Measurements from ENCODE around the gene FSHR. TPM values are rescaled to one million over a fixed set of nuclear protein-coding genes. Genes with fewer than 3 reads are reported as not detected.

Gene FSHR
- polyA plus RNA-seq, 1 donor (not counting 4 experiments of a cell fraction or from before 2014, with no cell fraction given), result not detected

DNA sequence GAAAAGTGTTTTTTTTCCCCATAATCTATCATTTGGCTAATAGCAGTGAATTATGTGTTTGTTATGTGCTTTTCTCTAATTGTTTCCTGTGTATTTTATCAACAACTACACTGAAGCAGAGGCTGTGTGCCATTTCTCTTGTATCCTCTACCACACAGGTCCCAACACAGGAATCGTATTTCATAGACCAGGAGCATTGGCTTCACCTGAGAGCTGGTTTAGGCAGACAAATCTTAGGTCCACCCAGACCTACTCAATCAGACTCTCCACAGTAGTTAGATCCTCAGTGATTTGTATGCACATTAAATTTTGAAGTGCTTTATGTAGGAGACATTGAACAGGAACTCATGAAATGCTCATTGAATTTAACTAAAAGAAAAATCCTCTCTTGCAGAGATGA is 109.2 kb downstream of the FSHR start:
- Histone ChIP-seq H3K9ac (ENCODE audit: control insufficient read depth, extremely low read depth, insufficient read depth, low read length) (no peak overlapping the region), H3K9me1 (ENCODE audit: control insufficient read depth, extremely low read depth, insufficient read depth, low read length) (no peaks in the 10 kb centered on the region), H3K27ac (ENCODE audit: control insufficient read depth, insufficient read depth, low read length) (no peak overlapping the region), H2AFZ (ENCODE audit: control insufficient read depth, low read length) (no peak overlapping the region), H3K4me3 (ENCODE audit: control insufficient read depth in 2 of 3, extremely low read depth in 1 of 3, insufficient read depth in 2 of 3, low read depth in 1 of 3, low read length in 3 of 3) (no peak overlapping the region), H3K27me3 (ENCODE audit: control insufficient read depth, extremely low read depth, insufficient read depth, low read length) (no peaks in the 10 kb centered on the region), H4K20me1 (ENCODE audit: control insufficient read depth, extremely low read depth, insufficient read depth, low read length) (no peaks in the 10 kb centered on the region), H3K9me3 (ENCODE audit: control insufficient read depth, low read depth, low read length) (no peaks in the 10 kb centered on the region), H3K4me2 (ENCODE audit: control insufficient read depth, extremely low read depth, insufficient read depth, low read depth, low read length) (no peak overlapping the region), H3K36me3 (ENCODE audit: control insufficient read depth in 2 of 2, extremely low read depth in 1 of 2, insufficient read depth in 2 of 2, low read length in 2 of 2) (no peaks in the 10 kb centered on the region), H3K79me2 (ENCODE audit: control insufficient read depth, insufficient read depth, low read length) (no peaks in the 10 kb centered on the region), H3K4me1 (ENCODE audit: control insufficient read depth, extremely low read depth, insufficient read depth, low read length) (no peaks in the 10 kb centered on the region)
- TF ChIP-seq, protein P1, sequence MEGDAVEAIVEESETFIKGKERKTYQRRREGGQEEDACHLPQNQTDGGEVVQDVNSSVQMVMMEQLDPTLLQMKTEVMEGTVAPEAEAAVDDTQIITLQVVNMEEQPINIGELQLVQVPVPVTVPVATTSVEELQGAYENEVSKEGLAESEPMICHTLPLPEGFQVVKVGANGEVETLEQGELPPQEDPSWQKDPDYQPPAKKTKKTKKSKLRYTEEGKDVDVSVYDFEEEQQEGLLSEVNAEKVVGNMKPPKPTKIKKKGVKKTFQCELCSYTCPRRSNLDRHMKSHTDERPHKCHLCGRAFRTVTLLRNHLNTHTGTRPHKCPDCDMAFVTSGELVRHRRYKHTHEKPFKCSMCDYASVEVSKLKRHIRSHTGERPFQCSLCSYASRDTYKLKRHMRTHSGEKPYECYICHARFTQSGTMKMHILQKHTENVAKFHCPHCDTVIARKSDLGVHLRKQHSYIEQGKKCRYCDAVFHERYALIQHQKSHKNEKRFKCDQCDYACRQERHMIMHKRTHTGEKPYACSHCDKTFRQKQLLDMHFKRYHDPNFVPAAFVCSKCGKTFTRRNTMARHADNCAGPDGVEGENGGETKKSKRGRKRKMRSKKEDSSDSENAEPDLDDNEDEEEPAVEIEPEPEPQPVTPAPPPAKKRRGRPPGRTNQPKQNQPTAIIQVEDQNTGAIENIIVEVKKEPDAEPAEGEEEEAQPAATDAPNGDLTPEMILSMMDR (optimal IDR thresholded peaks at IDR 0.05 in 1 of 3, IDR thresholded peaks at IDR 0.05 in 1 of 3, conservative IDR thresholded peaks at IDR 0.05 in 1 of 3; ENCODE audit: extremely low read depth in 1 of 3, insufficient read depth in 2 of 3, low read length in 3 of 3), result no peak
- TF ChIP-seq EZH2 (IDR thresholded peaks at IDR 0.05; ENCODE audit: low read length), result no peak
- dilution Hi-C loops (cut with MboI; ENCODE audit: extremely low pct_ligation_motif_present, low sequenced_read_pairs), result no loop called here
- no peak for FAIRE-seq
- DNase-seq (ENCODE audit: low read depth, low spot score), result no peak

DNA sequence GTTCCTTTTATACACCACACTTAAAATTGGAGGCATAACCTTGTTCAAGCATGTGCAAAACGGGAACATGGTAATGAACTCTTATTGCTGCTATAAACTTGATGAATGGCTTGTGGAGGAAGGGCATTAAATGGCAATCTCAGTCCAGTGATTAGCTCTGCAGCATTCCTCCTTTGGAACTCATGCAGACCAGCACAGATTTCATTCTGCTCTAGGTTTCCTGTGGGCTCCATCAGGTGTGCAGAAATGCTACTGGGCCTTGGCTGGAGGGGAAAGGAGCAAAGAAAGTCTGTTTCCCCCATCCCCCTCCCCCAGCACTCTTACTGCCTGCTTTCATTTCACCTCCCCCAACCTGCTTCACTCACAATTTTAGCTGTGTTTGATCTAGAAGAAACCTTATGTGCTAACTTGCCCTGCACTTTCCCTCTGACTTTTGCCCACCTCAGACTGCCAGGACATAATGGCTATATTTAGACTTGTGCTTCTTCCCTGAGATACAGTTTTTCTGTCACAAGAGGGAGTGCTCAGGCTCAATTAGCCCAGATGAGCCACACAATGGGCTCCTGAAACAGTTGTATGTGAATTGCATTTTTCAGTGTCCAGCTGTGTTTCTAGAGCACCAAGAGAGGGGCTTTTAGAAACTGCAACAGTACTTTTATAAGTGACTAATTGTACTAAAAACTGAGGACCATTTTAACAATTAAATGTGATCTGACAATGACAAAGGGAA is 109.8 kb downstream of the FSHR start:
- Histone ChIP-seq H2AFZ (ENCODE audit: control insufficient read depth, low read length) (no peak overlapping the region), H3K4me3 (ENCODE audit: control insufficient read depth in 2 of 3, extremely low read depth in 1 of 3, insufficient read depth in 2 of 3, low read depth in 1 of 3, low read length in 3 of 3) (no peak overlapping the region), H3K9me1 (ENCODE audit: control insufficient read depth, extremely low read depth, insufficient read depth, low read length) (no peaks in the 10 kb centered on the region), H3K9ac (ENCODE audit: control insufficient read depth, extremely low read depth, insufficient read depth, low read length) (no peak overlapping the region), H3K27me3 (ENCODE audit: control insufficient read depth, extremely low read depth, insufficient read depth, low read length) (no peaks in the 10 kb centered on the region), H3K27ac (ENCODE audit: control insufficient read depth, insufficient read depth, low read length) (no peak overlapping the region), H3K4me1 (ENCODE audit: control insufficient read depth, extremely low read depth, insufficient read depth, low read length) (no peaks in the 10 kb centered on the region), H3K9me3 (ENCODE audit: control insufficient read depth, low read depth, low read length) (no peaks in the 10 kb centered on the region), H4K20me1 (ENCODE audit: control insufficient read depth, extremely low read depth, insufficient read depth, low read length) (no peaks in the 10 kb centered on the region), H3K79me2 (ENCODE audit: control insufficient read depth, insufficient read depth, low read length) (no peaks in the 10 kb centered on the region), H3K4me2 (ENCODE audit: control insufficient read depth, extremely low read depth, insufficient read depth, low read depth, low read length) (no peak overlapping the region), H3K36me3 (ENCODE audit: control insufficient read depth in 2 of 2, extremely low read depth in 1 of 2, insufficient read depth in 2 of 2, low read length in 2 of 2) (no peaks in the 10 kb centered on the region)
- TF ChIP-seq, protein P1 (optimal IDR thresholded peaks at IDR 0.05 in 1 of 3, IDR thresholded peaks at IDR 0.05 in 1 of 3, conservative IDR thresholded peaks at IDR 0.05 in 1 of 3; ENCODE audit: extremely low read depth in 1 of 3, insufficient read depth in 2 of 3, low read length in 3 of 3), result no peak
- TF ChIP-seq EZH2 (IDR thresholded peaks at IDR 0.05; ENCODE audit: low read length), result no peak
- FAIRE-seq (no peak), DNase-seq (ENCODE audit: low read depth, low spot score) (no peak)
- dilution Hi-C loops (cut with MboI; ENCODE audit: extremely low pct_ligation_motif_present, low sequenced_read_pairs), result no loop called here
